WTC11 (cell line): ENCODE data around the gene KCNIP4. TPM values are rescaled to one million over a fixed set of nuclear protein-coding genes. Genes with fewer than 3 reads are reported as not detected.

Experiments used
- ATAC-seq: fragments of 200-7000 bp; cut with Tn5 transposase; 2 replicates; pipeline ENCODE4 v1.10.0; 2021; ENCODE audit warnings: mild to moderate bottlenecking, moderate library complexity
- CTCF ChIA-PET: fragments of 300-600 bp; sonication (Branson Sonifier 250); formaldehyde crosslinking; loops from one replicate; lab custom pipeline; 2021; ENCODE audit warnings: antibody characterized with exemption; lab: Charles Lee
- POLR2A ChIA-PET: fragments of 350-600 bp; sonication (Branson Sonifier 250); formaldehyde crosslinking; loops from one replicate; lab custom pipeline; 2021; ENCODE audit warnings: antibody characterized with exemption; lab: Charles Lee
- DNase-seq: peaks from one replicate; pipeline ENCODE4 v3.0.0; 2021; ENCODE audit warnings: low spot score
- H3K27ac Mint-ChIP-seq: 2 replicates; pipeline ENCODE4 v1.8.0; 2021; ENCODE audit warnings: mixed read lengths
- H3K27me3 Mint-ChIP-seq: 2 replicates; pipeline ENCODE4 v1.8.0; 2021; ENCODE audit warnings: low read depth, mild to moderate bottlenecking, moderate library complexity, mixed read lengths
- H3K36me3 Mint-ChIP-seq: 2 replicates; pipeline ENCODE4 v1.8.0; 2021; ENCODE audit warnings: mixed read lengths
- H3K4me1 Mint-ChIP-seq: 2 replicates; pipeline ENCODE4 v1.8.0; 2022; ENCODE audit warnings: mixed read lengths
- H3K4me3 Mint-ChIP-seq: 2 replicates; pipeline ENCODE4 v1.8.0; 2021; ENCODE audit warnings: mild to moderate bottlenecking, moderate library complexity, mixed read lengths
- H3K9me3 Mint-ChIP-seq: 2 replicates; pipeline ENCODE4 v1.8.0; 2021; ENCODE audit warnings: mixed read lengths
- E2F5 ChIP-seq: sonication (generic); formaldehyde crosslinking; IDR thresholded peaks from 2 replicates; pipeline ENCODE4 v1.8.1; 2022; ENCODE audit warnings: mild to moderate bottlenecking, moderate library complexity, missing genetic modification reagents
- HMGA2 ChIP-seq: fragments of 250-450 bp; sonication (Bioruptor Pico); IDR thresholded peaks from 2 replicates; pipeline ENCODE4 v1.4.0; 2021; ENCODE audit warnings: mild to moderate bottlenecking, moderate library complexity
- MXD4 ChIP-seq: fragments of 250-450 bp; sonication (Bioruptor Pico); IDR thresholded peaks from 2 replicates; pipeline ENCODE4 v1.8.0; 2021; ENCODE audit warnings: mild to moderate bottlenecking, moderate library complexity, borderline replicate concordance
- PRRX2 ChIP-seq: fragments of 250-450 bp; sonication (Bioruptor Pico); IDR thresholded peaks from 2 replicates; pipeline ENCODE4 v1.8.0; 2021; ENCODE audit warnings: mild to moderate bottlenecking
- TCF7 ChIP-seq: sonication (generic); formaldehyde crosslinking; IDR thresholded peaks from 2 replicates; pipeline ENCODE4 v1.8.0; 2022; ENCODE audit warnings: mild to moderate bottlenecking, low read depth, missing genetic modification reagents, moderate library complexity
- USF2 ChIP-seq: sonication (generic); formaldehyde crosslinking; IDR thresholded peaks from 2 replicates; pipeline ENCODE4 v1.8.1; 2023; ENCODE audit warnings: mild to moderate bottlenecking, missing genetic modification reagents, moderate library complexity
- ZNF396 ChIP-seq: fragments of 250-450 bp; sonication (Bioruptor Pico); IDR thresholded peaks from 2 replicates; pipeline ENCODE4 v1.8.0; 2021; ENCODE audit warnings: mild to moderate bottlenecking, moderate library complexity, borderline replicate concordance
- ZNF425 ChIP-seq: fragments of 250-450 bp; sonication (Bioruptor Pico); conservative IDR thresholded peaks from 2 replicates; pipeline ENCODE4 v1.9.0; 2021; ENCODE audit warnings: mild to moderate bottlenecking
- total RNA-seq: library from RNA; stranded (reverse); gene quantifications from 3 replicates; pipeline ENCODE4 v1.2.3, GENCODE V29; 2021
- TF ChIP-seq, protein P1 (sequence below): fragments of 250-450 bp; sonication (Bioruptor Pico); IDR thresholded peaks from 2 replicates; pipeline ENCODE4 v1.9.0; 2021; ENCODE audit warnings: mild to moderate bottlenecking, borderline replicate concordance
- TF ChIP-seq, protein P2 (sequence below): sonication (generic); formaldehyde crosslinking; IDR thresholded peaks from 2 replicates; pipeline ENCODE4 v1.8.0; 2022; ENCODE audit warnings: mild to moderate bottlenecking, missing genetic modification reagents

The KCNIP4 gene
- total RNA-seq, 1 experiment from 2014 or later = not detected

GRCh38 chr4:20696815-20697214, 1251.8 kb downstream of the KCNIP4 start (continued):
- TF ChIP-seq, protein P1, sequence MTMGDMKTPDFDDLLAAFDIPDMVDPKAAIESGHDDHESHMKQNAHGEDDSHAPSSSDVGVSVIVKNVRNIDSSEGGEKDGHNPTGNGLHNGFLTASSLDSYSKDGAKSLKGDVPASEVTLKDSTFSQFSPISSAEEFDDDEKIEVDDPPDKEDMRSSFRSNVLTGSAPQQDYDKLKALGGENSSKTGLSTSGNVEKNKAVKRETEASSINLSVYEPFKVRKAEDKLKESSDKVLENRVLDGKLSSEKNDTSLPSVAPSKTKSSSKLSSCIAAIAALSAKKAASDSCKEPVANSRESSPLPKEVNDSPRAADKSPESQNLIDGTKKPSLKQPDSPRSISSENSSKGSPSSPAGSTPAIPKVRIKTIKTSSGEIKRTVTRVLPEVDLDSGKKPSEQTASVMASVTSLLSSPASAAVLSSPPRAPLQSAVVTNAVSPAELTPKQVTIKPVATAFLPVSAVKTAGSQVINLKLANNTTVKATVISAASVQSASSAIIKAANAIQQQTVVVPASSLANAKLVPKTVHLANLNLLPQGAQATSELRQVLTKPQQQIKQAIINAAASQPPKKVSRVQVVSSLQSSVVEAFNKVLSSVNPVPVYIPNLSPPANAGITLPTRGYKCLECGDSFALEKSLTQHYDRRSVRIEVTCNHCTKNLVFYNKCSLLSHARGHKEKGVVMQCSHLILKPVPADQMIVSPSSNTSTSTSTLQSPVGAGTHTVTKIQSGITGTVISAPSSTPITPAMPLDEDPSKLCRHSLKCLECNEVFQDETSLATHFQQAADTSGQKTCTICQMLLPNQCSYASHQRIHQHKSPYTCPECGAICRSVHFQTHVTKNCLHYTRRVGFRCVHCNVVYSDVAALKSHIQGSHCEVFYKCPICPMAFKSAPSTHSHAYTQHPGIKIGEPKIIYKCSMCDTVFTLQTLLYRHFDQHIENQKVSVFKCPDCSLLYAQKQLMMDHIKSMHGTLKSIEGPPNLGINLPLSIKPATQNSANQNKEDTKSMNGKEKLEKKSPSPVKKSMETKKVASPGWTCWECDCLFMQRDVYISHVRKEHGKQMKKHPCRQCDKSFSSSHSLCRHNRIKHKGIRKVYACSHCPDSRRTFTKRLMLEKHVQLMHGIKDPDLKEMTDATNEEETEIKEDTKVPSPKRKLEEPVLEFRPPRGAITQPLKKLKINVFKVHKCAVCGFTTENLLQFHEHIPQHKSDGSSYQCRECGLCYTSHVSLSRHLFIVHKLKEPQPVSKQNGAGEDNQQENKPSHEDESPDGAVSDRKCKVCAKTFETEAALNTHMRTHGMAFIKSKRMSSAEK (CRISPR knock-in tag) = no peak
- no peak for TF ChIP-seq ZNF425 (CRISPR knock-in tag)

DNA sequence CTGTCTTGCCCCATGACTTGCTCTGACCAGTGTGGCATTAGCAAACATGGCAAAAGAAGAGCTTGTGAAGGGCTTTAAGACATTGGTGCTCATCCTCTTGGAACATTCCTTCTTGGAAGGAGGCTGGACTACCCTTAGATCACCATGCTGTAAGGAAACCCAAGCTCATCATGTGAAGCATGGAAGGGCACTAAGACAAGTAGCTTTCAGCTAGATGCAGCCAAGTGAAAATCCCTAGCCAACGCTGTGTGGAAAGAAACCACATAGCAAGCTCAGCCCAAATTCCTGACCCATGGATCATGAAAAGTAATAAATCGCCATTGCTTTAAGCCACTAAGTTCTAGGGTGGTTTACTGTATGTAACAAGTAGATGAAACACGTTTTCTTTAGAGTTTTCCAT, 1260.7 kb downstream of the KCNIP4 start:
- ATAC-seq = no peak
- TF ChIP-seq, protein P2, sequence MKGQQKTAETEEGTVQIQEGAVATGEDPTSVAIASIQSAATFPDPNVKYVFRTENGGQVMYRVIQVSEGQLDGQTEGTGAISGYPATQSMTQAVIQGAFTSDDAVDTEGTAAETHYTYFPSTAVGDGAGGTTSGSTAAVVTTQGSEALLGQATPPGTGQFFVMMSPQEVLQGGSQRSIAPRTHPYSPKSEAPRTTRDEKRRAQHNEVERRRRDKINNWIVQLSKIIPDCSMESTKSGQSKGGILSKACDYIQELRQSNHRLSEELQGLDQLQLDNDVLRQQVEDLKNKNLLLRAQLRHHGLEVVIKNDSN (CRISPR knock-in tag) = no peak
- TF ChIP-seq HMGA2 (CRISPR knock-in tag) = no peak
- no peak for TF ChIP-seq MXD4 (CRISPR knock-in tag)
- no peak for TF ChIP-seq USF2
- no peak for TF ChIP-seq E2F5 (CRISPR knock-in tag)
- no peak for TF ChIP-seq PRRX2
- TF ChIP-seq ZNF396 (CRISPR knock-in tag) = no peak
- no peak for TF ChIP-seq ZNF425 (CRISPR knock-in tag)
- TF ChIP-seq TCF7 (CRISPR knock-in tag) = no peak
- H3K36me3 Mint-ChIP-seq = no peaks in the 10 kb centered on the region
- no peak for DNase-seq
- H3K4me3 Mint-ChIP-seq = no peak overlapping the region
- H3K4me1 Mint-ChIP-seq = peaks cover 3% of the 10 kb centered on the region; the same call in 1 of the 2 replicates
- ChIA-PET CTCF (interaction anchor here (0.7 kb wide), 1 partner anchor 266 kb away, joined by 4 read pairs; no protein-coding TSS in a partner anchor), POLR2A (interaction anchor here (0.7 kb wide), 1 partner anchor 1814 kb away, joined by 4 read pairs; no protein-coding TSS in a partner anchor)
- H3K9me3 Mint-ChIP-seq = no peaks in the 10 kb centered on the region
- no peaks in the 10 kb centered on the region for H3K27me3 Mint-ChIP-seq
- H3K27ac Mint-ChIP-seq = no peak overlapping the region
